Small intestine (tissue), 7 donors: Measurements from ENCODE around the gene RHEX. TPM values are rescaled to one million over a fixed set of nuclear protein-coding genes. Genes with fewer than 3 reads are reported as not detected.
"Not testable (repeated sequence)": the region's sequence is repeated elsewhere in the genome, so short reads cannot be mapped to it uniquely, and the experiment has no call there.

Source experiments
- DNase-seq, 2 donors: peaks; one replicate each; pipeline versions ENCODE4 v3.0.0 to v3.0.0-alpha.2; 2013
- FAIRE-seq: peaks from 2 replicates; lab custom pipeline; 2012; peaks lifted over from hg19 to GRCh38; lab: Jason Lieb, UNC
- H3K27ac ChIP-seq, 3 donors: one replicate each; pipeline ENCODE4 v1.5.1; 2013; ENCODE audit warnings: low read length in 2 of 3, mild to moderate bottlenecking in 2 of 3, control low read depth in 1 of 3, inconsistent platforms in 1 of 3, low read depth in 1 of 3, moderate library complexity in 1 of 3
- H3K27me3 ChIP-seq, 3 donors: one replicate each; pipeline ENCODE4 v1.6.1; 2013; ENCODE audit warnings: low read length in 3 of 3, inconsistent platforms in 1 of 3; ENCODE audit not compliant: control insufficient read depth in 3 of 3, insufficient read depth in 3 of 3
- H3K36me3 ChIP-seq, 3 donors: one replicate each; pipeline ENCODE4 v1.6.1; 2013; ENCODE audit warnings: low read length in 3 of 3, inconsistent platforms in 1 of 3, low read depth in 1 of 3, mild to moderate bottlenecking in 1 of 3, moderate library complexity in 1 of 3; ENCODE audit not compliant: control insufficient read depth in 3 of 3, insufficient read depth in 2 of 3
- H3K4me1 ChIP-seq, 3 donors: one replicate each; pipeline ENCODE4 v1.6.1; 2013; ENCODE audit warnings: low read length in 2 of 3, inconsistent platforms in 1 of 3, low read depth in 1 of 3, mild to moderate bottlenecking in 1 of 3, moderate library complexity in 1 of 3; ENCODE audit not compliant: control insufficient read depth in 3 of 3, insufficient read depth in 2 of 3
- H3K4me3 ChIP-seq, 3 donors: one replicate each; pipeline ENCODE4 v1.5.1; 2013; ENCODE audit warnings: low read length in 3 of 3, control low read depth in 1 of 3, inconsistent platforms in 1 of 3, low read depth in 1 of 3, mild to moderate bottlenecking in 1 of 3, moderate library complexity in 1 of 3
- H3K9me3 ChIP-seq, 2 donors: one replicate each; pipeline ENCODE4 v1.6.1; 2013; ENCODE audit warnings: low read depth in 1 of 2, low read length in 1 of 2; ENCODE audit not compliant: control insufficient read depth in 2 of 2, insufficient read depth in 1 of 2
- WGBS, 3 donors: extraction: QIAGEN DNeasy Blood & Tissue Kit; methylation state at CpG; one replicate each; pipeline ENCODE4 v1.1.7; 2013; 5-methylcytosine and 5-hydroxymethylcytosine counted together
- polyA plus RNA-seq, 4 donors: library from polyadenylated mRNA; stranded (reverse) in 3 of 4; unstranded in 1 of 4; fragments of 200-250 nt in 3 of 4; fragments of 120-200 nt in 1 of 4; gene quantifications; one replicate each; pipeline versions ENCODE4 v1.2.1 to v1.2.3, GENCODE V29; 2013
- donor health status: healthy with polysubstance abuse.
- donor health status: control.
- donor health status: control.
- donor health status: Bipolar disorder and iron deficiency.
- donor health status: healthy.

RHEX gene
- polyA plus RNA-seq, 4 donors = 0.25 to 4.6 (median 3.8) TPM; not detected in 1

DNA sequence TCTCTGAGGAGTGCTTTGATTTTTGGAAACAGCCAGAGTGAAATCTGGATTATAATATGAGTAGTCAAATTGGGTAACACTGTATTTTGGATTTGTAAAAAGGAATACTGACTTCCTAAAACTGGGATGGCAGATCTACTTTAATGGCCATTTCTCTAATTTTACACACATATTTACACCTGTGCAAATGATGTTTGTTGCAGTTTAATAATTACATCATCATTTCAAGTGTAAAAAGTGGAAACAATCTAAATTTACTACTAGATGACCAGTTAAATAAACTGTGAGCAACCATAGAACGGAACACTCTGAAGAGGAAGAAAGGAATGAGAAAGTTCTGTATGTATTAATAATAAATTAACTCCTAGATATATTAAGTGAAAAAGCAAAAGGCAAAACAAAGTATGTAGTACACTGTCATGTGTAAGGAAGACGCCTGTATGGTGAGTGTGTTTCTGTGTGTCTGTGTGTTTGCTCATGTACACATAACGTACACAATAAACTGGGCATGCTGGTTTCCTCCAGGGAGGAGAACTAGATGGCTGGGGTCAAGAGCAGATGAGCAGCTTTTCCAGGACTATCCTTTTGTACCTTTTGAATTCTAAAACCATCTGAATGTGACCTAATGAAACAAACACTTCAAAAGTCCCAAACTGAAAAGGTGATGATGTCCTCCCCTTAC, 2.9 kb upstream of the RHEX start:
- FAIRE-seq = no peak
- Histone ChIP-seq H3K4me1 (peaks cover 0 to 20% (median 2%) of the 10 kb centered on the region in 3 donors), H3K9me3 (no peaks in the 10 kb centered on the region), H3K27me3 (no peaks in the 10 kb centered on the region), H3K36me3 (no peaks in the 10 kb centered on the region), H3K27ac (peak overlapping the region in 1 of 3 donors; percentile 9), H3K4me3 (no peak overlapping the region)
- 79 to 90% (median 89%) methylated on average over 3 of the region's 3 CpGs for WGBS, 3 donors
- no peak for DNase-seq

DNA sequence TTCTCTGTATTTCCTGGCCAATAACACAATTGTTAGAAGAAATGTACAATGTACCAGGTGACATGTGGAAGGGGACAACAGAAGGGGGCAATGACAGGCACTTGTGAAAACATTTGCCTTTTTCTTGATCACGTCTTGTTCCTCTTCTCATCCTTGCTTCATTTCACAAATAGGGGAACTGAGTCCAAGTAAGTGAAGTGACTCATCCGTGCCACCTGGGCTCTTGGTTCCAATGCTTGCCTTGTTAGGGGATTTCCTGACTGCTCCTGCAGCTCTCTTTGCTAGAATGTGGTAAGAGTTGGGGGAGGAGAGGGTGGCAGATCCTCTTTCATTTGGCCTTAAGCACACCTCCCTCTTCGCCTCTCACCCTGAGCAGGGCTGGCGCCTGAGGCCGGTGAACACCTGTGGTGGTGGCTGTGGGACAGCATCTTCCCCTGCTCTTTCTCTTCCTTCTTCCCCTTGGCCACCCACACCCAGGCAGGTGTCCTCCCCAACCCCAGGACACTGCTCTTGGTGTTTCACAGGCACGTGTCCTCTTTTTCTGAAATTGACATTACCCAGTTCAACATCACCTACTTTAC, 2.2 kb upstream of the RHEX start:
- H3K27ac ChIP-seq = peak overlapping the region in 1 of 3 donors; percentile 44
- FAIRE-seq = no peak
- H3K9me3 ChIP-seq = no peaks in the 10 kb centered on the region
- H3K27me3 ChIP-seq = no peaks in the 10 kb centered on the region
- WGBS, 3 donors = 71 to 84% (median 78%) methylated on average over 6 of the region's 6 CpGs
- no peak for DNase-seq
- peaks cover 0 to 25% (median 2%) of the 10 kb centered on the region in 3 donors for H3K4me1 ChIP-seq
- no peaks in the 10 kb centered on the region for H3K36me3 ChIP-seq
- H3K4me3 ChIP-seq = no peak overlapping the region

DNA sequence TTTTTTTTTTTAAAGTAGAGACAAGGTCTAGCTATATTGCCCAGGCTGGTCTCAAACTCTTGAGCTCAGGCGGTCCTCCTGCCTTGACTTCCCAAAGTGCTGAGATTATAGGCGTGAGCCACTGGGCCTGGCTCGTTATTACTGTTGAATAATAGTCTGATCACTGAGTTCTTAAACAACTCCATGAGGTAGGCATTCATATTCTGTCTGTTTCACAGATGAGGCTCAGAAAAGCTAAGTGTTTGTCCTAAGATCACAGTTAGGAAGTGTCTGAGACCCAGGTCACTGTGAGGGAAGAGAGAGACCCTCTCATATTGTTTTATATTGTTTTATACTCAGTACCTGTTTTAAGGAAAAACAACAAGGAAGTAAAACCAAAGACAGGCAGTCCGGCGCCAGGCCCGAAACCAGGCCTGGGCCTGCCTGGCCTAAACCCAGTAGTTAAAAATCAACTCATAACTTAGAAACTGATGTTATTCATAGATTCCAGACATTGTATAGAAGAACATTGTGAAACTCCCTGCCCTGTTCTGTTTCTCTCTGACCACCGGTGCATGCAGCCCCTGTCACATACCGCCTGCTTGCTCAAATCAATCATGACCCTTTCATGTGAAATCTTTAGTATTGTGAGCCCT, 625 bp upstream of the RHEX start:
- peaks cover 0 to 31% (median 2%) of the 10 kb centered on the region in 3 donors for H3K4me1 ChIP-seq
- not testable (repeated sequence) for FAIRE-seq, H3K4me3 ChIP-seq, H3K36me3 ChIP-seq, DNase-seq, H3K27me3 ChIP-seq, H3K9me3 ChIP-seq
- H3K27ac ChIP-seq = peak overlapping the region in 1 of 3 donors; percentile 51
- 88 to 98% (median 92%) methylated on average over 3 to 6 of the region's 8 CpGs for WGBS, 3 donors

GRCh38 chr1:206053616-206054015, 643 bp downstream of the RHEX start:
- not testable (repeated sequence) for FAIRE-seq

DNA sequence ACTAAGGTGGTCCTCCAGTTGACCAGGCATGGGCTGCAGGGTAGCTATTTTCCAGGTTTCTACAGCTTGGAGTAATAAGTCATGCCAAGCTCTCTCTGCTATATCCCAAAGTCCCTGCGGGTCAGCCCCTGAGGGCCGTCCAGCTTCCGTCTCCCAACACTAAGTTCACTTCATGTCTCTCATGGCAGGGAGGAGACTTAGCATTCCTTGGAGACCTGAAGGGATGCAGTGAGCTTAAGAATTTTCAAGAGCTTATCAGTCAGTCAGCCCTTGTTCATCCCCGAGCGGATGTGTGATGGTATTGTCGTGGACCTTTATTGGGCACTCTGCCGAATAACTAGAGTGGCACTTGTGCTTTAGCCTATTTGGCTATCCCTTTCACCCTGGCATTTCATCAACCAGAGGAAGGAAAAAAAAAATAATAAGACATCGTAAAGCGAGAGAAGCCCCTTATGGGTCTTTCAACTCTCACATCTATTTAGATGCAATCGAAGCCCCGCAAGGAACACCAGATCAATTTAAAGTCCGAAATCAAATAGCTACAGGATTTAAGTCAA, 2.2 kb downstream of the RHEX start:
- not testable (repeated sequence) for H3K27me3 ChIP-seq, H3K27ac ChIP-seq, FAIRE-seq, DNase-seq, H3K36me3 ChIP-seq, H3K9me3 ChIP-seq, H3K4me3 ChIP-seq
- 74 to 83% (median 78%) methylated on average over 12 of the region's 12 CpGs for WGBS, 3 donors
- peaks cover 0 to 16% (median 0%) of the 10 kb centered on the region in 3 donors for H3K4me1 ChIP-seq

More at GRCh38 chr1:206053616-206054015, 643 bp downstream of the RHEX start:
- not testable (repeated sequence) for DNase-seq, H3K27me3 ChIP-seq, H3K9me3 ChIP-seq, H3K36me3 ChIP-seq, H3K4me3 ChIP-seq, H3K27ac ChIP-seq
- peaks cover 0 to 20% (median 2%) of the 10 kb centered on the region in 3 donors for H3K4me1 ChIP-seq
- 89 to 98% (median 92%) methylated on average over 4 of the region's 4 CpGs for WGBS, 3 donors

DNA sequence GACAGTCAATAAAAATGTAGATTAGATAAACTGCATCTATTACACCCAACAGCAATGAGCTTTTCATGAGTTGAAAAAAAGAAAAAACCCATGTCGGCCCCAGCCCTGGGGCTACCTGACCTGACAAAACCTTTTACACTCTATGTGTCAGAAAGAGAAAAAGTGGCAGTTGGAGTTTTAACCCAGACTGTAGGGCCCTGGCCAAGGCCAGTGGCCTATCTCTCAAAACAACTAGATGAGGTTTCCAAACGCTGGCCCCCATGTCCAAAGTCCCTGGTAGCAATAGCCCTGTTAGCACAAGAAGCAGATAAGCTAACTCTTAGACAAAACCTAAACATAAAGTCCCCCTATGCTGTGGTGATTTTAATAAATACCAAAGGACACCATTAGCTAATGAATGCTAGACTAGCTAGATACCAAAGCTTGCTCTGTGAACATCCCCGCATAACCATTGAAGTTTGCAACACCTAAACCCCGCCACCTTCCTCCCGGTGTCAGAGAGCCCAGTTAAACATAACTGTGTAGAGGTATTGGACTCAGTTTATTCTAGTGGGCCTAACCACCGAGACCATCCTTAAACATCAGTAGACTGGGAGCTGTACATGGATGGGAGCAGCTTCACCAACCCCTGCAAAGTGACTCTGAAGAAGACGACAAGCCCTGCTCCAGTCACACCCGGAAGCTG, 2.8 kb downstream of the RHEX start:
- peak overlapping the region in 1 of 3 donors; percentile 34 for H3K27ac ChIP-seq
- 67 to 82% (median 71%) methylated on average over 8 of the region's 8 CpGs for WGBS, 3 donors
- FAIRE-seq, H3K27me3 ChIP-seq, H3K36me3 ChIP-seq, H3K4me3 ChIP-seq, H3K9me3 ChIP-seq: not testable (repeated sequence)
- peak in 1 of 2 donors; percentile 77 for DNase-seq
- peaks cover 0 to 16% (median 0%) of the 10 kb centered on the region in 3 donors for H3K4me1 ChIP-seq

- H3K36me3 ChIP-seq, H3K9me3 ChIP-seq, H3K4me3 ChIP-seq, H3K27ac ChIP-seq, FAIRE-seq, H3K27me3 ChIP-seq, DNase-seq: not testable (repeated sequence)
- H3K4me1 ChIP-seq = peaks cover 0 to 16% (median 0%) of the 10 kb centered on the region in 3 donors
- 85 to 91% (median 86%) methylated on average over 4 to 6 of the region's 9 CpGs for WGBS, 3 donors
These were observed 5.4 kb downstream of the RHEX start for GRCh38 chr1:206058289-206058926.
